Activated CD8-positive, alpha-beta T cell treated with anti-CD3 and anti-CD28 coated beads for 36 hours (primary cell): ENCODE measurements around the gene PTPRG. TPM values are rescaled to one million over a fixed set of nuclear protein-coding genes. Genes with fewer than 3 reads are reported as not detected.

Experiments
- ATAC-seq: fragments of 200-7000 bp; cut with Tn5 transposase; one replicate; pipeline ENCODE4 v1.10.0; 2021; ENCODE audit warnings: mild to moderate bottlenecking, moderate library complexity
- CTCF ChIA-PET: fragments of 350-600 bp; sonication (Branson Sonifier 250); formaldehyde crosslinking; loops from one replicate; lab custom pipeline; 2021; ENCODE audit warnings: antibody characterized with exemption; lab: Charles Lee
- POLR2A ChIA-PET: fragments of 350-600 bp; sonication (Branson Sonifier 250); formaldehyde crosslinking; loops from one replicate; lab custom pipeline; 2021; ENCODE audit warnings: antibody characterized with exemption; lab: Charles Lee
- DNase-seq: peaks from one replicate; pipeline ENCODE4 v3.0.0-alpha.2; 2020
- H3K27ac Mint-ChIP-seq: one replicate; pipeline ENCODE4 v1.8.0; 2021; ENCODE audit warnings: mild to moderate bottlenecking, mixed read lengths
- H3K27me3 Mint-ChIP-seq: one replicate; pipeline ENCODE4 v1.8.0; 2021; ENCODE audit warnings: mixed read lengths
- H3K36me3 Mint-ChIP-seq: one replicate; pipeline ENCODE4 v1.8.0; 2021; ENCODE audit warnings: low read depth, mixed read lengths
- H3K4me1 Mint-ChIP-seq: one replicate; pipeline ENCODE4 v1.8.0; 2021; ENCODE audit warnings: low read depth, mixed read lengths
- H3K4me3 Mint-ChIP-seq: one replicate; pipeline ENCODE4 v1.8.0; 2021; ENCODE audit warnings: mild to moderate bottlenecking, moderate library complexity, mixed read lengths
- H3K9me3 Mint-ChIP-seq: one replicate; pipeline ENCODE4 v1.8.0; 2021; ENCODE audit warnings: mixed read lengths
- CTCF ChIP-seq: fragments of 200-600 bp; IDR thresholded peaks from one replicate; pipeline ENCODE4 v1.8.0; 2022; ENCODE audit warnings: antibody characterized with exemption, mild to moderate bottlenecking
- intact Hi-C: fragments of 100-400 bp; cut with micrococcal nuclease; formaldehyde crosslinking; loops from one replicate; pipeline ENCODE4 v1.10.0; 2022
- total RNA-seq, 2 experiments: library from RNA; stranded (reverse); gene quantifications; one replicate each; pipeline ENCODE4 v1.2.3, GENCODE V29; 2021

Gene PTPRG
- total RNA-seq, 2 experiments from 2014 or later, result not detected

GRCh38 chr3:62164196-62164595, 602.8 kb downstream of the PTPRG start:
- ATAC-seq (no peak), DNase-seq (no peak)
- H3K9me3 Mint-ChIP-seq, result no peaks in the 10 kb centered on the region
- ChIA-PET POLR2A (no interaction called here), CTCF (interaction anchor here (1.5 kb wide), 1 partner anchor 24 kb away, joined by 3 read pairs; no protein-coding TSS in a partner anchor)
- H3K4me1 Mint-ChIP-seq, result no peaks in the 10 kb centered on the region
- no peaks in the 10 kb centered on the region for H3K36me3 Mint-ChIP-seq
- no peak overlapping the region for H3K27ac Mint-ChIP-seq
- intact Hi-C loops, result no loop called here
- H3K4me3 Mint-ChIP-seq, result no peak overlapping the region
- no peaks in the 10 kb centered on the region for H3K27me3 Mint-ChIP-seq
- no peak for TF ChIP-seq CTCF

- no peak for TF ChIP-seq CTCF
- H3K36me3 Mint-ChIP-seq, result no peaks in the 10 kb centered on the region
- H3K9me3 Mint-ChIP-seq, result no peaks in the 10 kb centered on the region
- DNase-seq (no peak), ATAC-seq (no peak)
- POLR2A ChIA-PET, result no interaction called here
- CTCF ChIA-PET, result interaction anchor here (1.5 kb wide), 1 partner anchor 24 kb away, joined by 3 read pairs; no protein-coding TSS in a partner anchor
- no peaks in the 10 kb centered on the region for H3K27me3 Mint-ChIP-seq
- no peak overlapping the region for H3K4me3 Mint-ChIP-seq
- intact Hi-C loops, result no loop called here
- H3K27ac Mint-ChIP-seq, result no peak overlapping the region
- no peaks in the 10 kb centered on the region for H3K4me1 Mint-ChIP-seq
Observed at GRCh38 chr3:62164746-62165145, 603.4 kb downstream of the PTPRG start.

GRCh38 chr3:62167566-62168262, 606.3 kb downstream of the PTPRG start:
- intact Hi-C loops, result no loop called here
- peaks cover 3% of the 10 kb centered on the region for H3K27me3 Mint-ChIP-seq
- H3K36me3 Mint-ChIP-seq, result no peaks in the 10 kb centered on the region
- DNase-seq (no peak), ATAC-seq (no peak)
- no peak for TF ChIP-seq CTCF
- H3K27ac Mint-ChIP-seq, result no peak overlapping the region
- POLR2A ChIA-PET, result no interaction called here
- CTCF ChIA-PET, result no interaction called here
- H3K4me1 Mint-ChIP-seq, result no peaks in the 10 kb centered on the region
- H3K9me3 Mint-ChIP-seq, result peaks cover 2% of the 10 kb centered on the region
- no peak overlapping the region for H3K4me3 Mint-ChIP-seq

- H3K36me3 Mint-ChIP-seq, result no peaks in the 10 kb centered on the region
- CTCF ChIA-PET, result no interaction called here
- POLR2A ChIA-PET, result no interaction called here
- ATAC-seq, result no peak
- peaks cover 3% of the 10 kb centered on the region for H3K27me3 Mint-ChIP-seq
- no peak overlapping the region for H3K27ac Mint-ChIP-seq
- H3K4me3 Mint-ChIP-seq, result no peak overlapping the region
- no peak for TF ChIP-seq CTCF
- peaks cover 2% of the 10 kb centered on the region for H3K9me3 Mint-ChIP-seq
- intact Hi-C loops, result no loop called here
- H3K4me1 Mint-ChIP-seq, result no peaks in the 10 kb centered on the region
- DNase-seq, result no peak
Observed at GRCh38 chr3:62168356-62168755, 607.0 kb downstream of the PTPRG start.

- Mint-ChIP-seq H3K27ac (no peak overlapping the region), H3K4me3 (no peak overlapping the region), H3K4me1 (no peaks in the 10 kb centered on the region), H3K9me3 (peaks cover 2% of the 10 kb centered on the region), H3K27me3 (peaks cover 3% of the 10 kb centered on the region), H3K36me3 (no peaks in the 10 kb centered on the region)
- intact Hi-C loops, result no loop called here
- ChIA-PET CTCF (interaction anchor here (0.7 to 1.2 kb wide), 2 partner anchors 19 to 31 kb away, joined by 4 read pairs; no protein-coding TSS in a partner anchor), POLR2A (no interaction called here)
- ATAC-seq, result no peak
- no peak for TF ChIP-seq CTCF
- no peak for DNase-seq
Observed at GRCh38 chr3:62169906-62170660, 608.7 kb downstream of the PTPRG start.
